Spleen (tissue), 7 donors: Measurements from ENCODE around the gene EIF3L.

Source experiments
- CTCF ChIP-seq, 11 experiments: fragments of 200-600 bp in 7 of 11; fragments of 450-650 bp in 4 of 11; sonication (generic) in 4 of 11; IDR thresholded peaks in 8 of 11; conservative IDR thresholded peaks in 3 of 11; 1 replicate in 7 of 11; 2 replicates in 4 of 11; pipeline versions ENCODE4 v1.4.0 to v1.8.0; 2016 to 2021; ENCODE audit warnings: antibody characterized with exemption in 11 of 11, inconsistent platforms in 4 of 11, mild to moderate bottlenecking in 1 of 11
- POLR2A ChIP-seq, 3 donors: fragments of 450-650 bp; IDR thresholded peaks; one replicate each; pipeline ENCODE4 v1.5.1; 2017; ENCODE audit warnings: antibody characterized with exemption in 3 of 3, mild to moderate bottlenecking in 1 of 3
- donor health status: DM: no; HTN: no; CAD: no; lungs with moderate emphysema.
- donor health status: DM: no; HTN: no; CAD: no.
- donor health status: DM: no; HTN: no; CAD: no.

GRCh38 chr22:37884420-37884819 lies 35.2 kb downstream of the EIF3L start:
- TF ChIP-seq CTCF (IDR thresholded peaks at IDR 0.05 in 8 of 11, conservative IDR thresholded peaks at IDR 0.05 in 3 of 11) (no peak), POLR2A (IDR thresholded peaks at IDR 0.05) (no peak)
